ENCODE measurements around the gene ARPC1B.
"Not testable (repeated sequence)": the region's sequence is repeated elsewhere in the genome, so short reads cannot be mapped to it uniquely, and the experiment has no call there.

ARPC1B gene

DNA sequence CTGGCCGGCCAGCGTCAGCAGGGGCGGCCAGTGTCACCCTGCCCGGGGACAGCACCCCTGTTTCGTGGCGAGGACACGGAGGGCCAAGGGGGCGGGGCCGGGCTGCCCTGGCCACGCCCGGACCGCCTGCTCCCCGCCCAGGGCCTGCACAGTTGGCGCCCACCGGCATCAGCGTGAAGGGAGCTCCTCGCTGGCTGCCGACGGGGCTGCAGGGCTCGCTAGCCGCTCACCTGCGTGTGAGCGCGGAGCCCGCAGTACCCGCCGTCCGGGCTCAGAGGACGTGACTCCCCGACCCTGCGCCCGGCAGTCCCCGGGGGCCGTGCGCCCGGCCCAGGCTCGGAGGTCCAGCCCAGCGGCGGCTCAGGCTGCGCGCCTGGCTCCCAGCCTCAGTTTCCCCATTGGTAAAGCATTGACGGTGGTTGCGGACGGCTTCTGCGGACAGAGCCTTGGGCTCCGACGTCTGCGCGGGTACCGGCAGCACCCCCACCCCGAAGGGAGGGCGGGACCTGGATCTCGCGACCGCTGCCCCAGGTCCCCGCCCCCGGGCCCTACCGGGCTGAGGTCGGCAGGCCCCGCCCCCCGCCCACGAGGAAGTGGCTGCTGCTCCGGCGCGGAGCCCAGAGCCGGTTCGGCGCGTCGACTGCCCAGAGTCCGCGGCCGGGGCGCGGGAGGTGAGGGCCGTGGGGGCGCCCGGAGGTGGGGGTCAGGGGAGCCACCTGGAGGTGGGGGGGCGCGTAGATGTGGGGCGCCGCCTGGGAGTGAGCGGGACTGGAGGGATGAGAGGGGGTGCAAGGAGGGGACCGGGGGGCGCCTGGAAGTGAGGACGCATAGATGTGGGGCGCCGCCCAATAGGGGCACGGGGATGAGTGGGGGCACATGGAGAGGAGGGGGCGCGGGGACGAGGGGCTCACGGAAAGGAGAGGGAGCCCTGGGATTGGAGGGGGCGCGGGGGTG, at the start of gene ARPC1B:
Gene ARPC1B (plus strand): TSS at position 620 of the 954 bp plus-strand sequence. CDS start 10,985 bp downstream, outside the sequence.
- peaks cover 13% of the 10 kb centered on the region for H3K4me1 ChIP-seq (ENCODE audit: control insufficient read depth, insufficient read depth, low read length)
- H3K27me3 ChIP-seq (ENCODE audit: control insufficient read depth in 1 of 2, insufficient read depth in 2 of 2, low read length in 2 of 2) = no peaks in the 10 kb centered on the region
- peak within 1 kb of the TSS; percentile 46 to 72 for H3K4me3 ChIP-seq (ENCODE audit: low read length in 2 of 2)
- H3K9me3 ChIP-seq (ENCODE audit: control insufficient read depth in 2 of 2, low read length in 2 of 2) = no peaks in the 10 kb centered on the region
- H3K27ac ChIP-seq (ENCODE audit: low read length) = peak within 1 kb of the TSS; percentile 46
- peak within 1 kb of the TSS in 1 of 2 donors; percentile 57 for H3K9ac ChIP-seq (ENCODE audit: low read length in 2 of 2)
- peaks cover 0 to 2% of the 10 kb centered on the region in 2 donors for H3K36me3 ChIP-seq (ENCODE audit: control insufficient read depth in 2 of 2, insufficient read depth in 2 of 2, low read length in 2 of 2)

DNA sequence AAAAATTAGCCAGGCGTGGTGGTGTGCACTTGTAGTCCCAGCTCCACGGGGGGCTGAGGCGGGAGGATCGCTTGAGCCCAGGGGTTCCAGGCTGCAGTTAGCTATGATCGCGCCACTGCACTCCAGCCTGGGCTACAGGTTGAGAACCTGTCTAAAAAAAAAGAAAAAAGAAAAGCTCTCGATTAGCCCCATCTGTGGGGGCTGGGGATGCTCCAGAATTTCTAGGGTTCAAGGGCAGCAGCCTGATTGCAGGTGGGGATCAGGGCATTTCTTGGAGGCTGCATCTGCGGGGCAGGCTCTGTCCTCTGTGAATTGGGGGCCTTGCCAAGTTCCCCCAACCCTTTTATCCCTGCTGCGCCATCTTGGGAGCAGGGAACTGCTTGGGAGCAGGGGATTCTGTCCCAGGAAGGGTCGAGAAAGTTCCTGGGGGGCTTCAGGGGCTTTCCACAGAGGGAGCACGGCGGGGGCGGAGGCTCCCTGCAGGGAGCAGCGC, 49.5 kb upstream of the ARPC1B start:
- H3K36me3 ChIP-seq (ENCODE audit: control insufficient read depth in 2 of 2, insufficient read depth in 2 of 2, low read length in 2 of 2) = no peaks in the 10 kb centered on the region
- H3K27me3 ChIP-seq (ENCODE audit: control insufficient read depth in 1 of 2, insufficient read depth in 2 of 2, low read length in 2 of 2) = no peaks in the 10 kb centered on the region
- peak overlapping the region; percentile 93 to 95 for H3K9ac ChIP-seq (ENCODE audit: low read length in 2 of 2)
- peaks cover 25% of the 10 kb centered on the region for H3K4me1 ChIP-seq (ENCODE audit: control insufficient read depth, insufficient read depth, low read length)
- no peaks in the 10 kb centered on the region for H3K9me3 ChIP-seq (ENCODE audit: control insufficient read depth in 2 of 2, low read length in 2 of 2)
- H3K27ac ChIP-seq (ENCODE audit: low read length) = peak overlapping the region; percentile 55
- peak overlapping the region; percentile 98 to 99 for H3K4me3 ChIP-seq (ENCODE audit: low read length in 2 of 2)

DNA sequence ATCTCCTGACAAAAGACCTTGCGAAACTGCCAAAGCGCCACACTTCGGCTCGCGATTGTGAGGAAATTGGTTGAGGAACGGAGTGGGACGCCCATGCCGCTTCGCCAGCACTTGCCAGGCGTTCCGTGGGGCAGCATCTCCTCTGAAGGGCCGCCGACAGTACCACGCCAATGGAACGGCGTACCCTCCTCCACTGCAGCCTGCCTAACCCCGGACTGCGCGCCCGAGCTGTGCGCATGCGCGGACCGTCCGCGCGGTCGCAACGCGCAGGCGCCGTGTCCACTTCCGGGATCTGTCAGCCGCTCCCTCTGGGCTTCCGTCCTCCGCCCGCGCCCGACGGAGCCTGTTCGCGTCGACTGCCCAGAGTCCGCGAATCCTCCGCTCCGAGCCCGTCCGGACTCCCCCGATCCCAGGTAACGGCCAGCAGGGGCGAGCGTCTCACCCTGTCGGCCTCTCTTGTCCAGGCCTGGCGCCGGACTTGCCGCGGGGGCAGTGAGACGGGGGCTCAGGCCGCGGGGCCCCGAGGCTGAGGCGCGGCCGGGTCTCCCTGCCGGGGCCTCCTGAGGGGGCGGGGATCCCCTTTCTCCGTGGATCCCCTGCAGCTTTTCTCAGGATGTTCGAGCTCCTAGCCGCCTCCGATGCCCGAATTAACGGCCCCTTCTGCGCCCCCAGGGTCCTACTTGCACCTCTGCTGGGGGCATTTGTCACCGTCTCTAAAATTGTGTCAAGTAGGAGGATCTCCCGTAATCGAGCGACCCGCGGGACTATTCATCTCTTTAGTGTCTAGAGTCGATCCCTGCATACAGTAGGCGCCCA, 48.7 kb upstream of the ARPC1B start, which contains the start of gene ARPC1A:
Gene ARPC1A (plus strand): TSS at position 307 of the 816 bp plus-strand sequence. CDS start 7,456 bp downstream, outside the sequence.
- Histone ChIP-seq H3K27me3 (ENCODE audit: control insufficient read depth in 1 of 2, insufficient read depth in 2 of 2, low read length in 2 of 2) (no peaks in the 10 kb centered on the region), H3K36me3 (ENCODE audit: control insufficient read depth in 2 of 2, insufficient read depth in 2 of 2, low read length in 2 of 2) (no peaks in the 10 kb centered on the region), H3K9me3 (ENCODE audit: control insufficient read depth in 2 of 2, low read length in 2 of 2) (no peaks in the 10 kb centered on the region), H3K27ac (ENCODE audit: low read length) (peak within 1 kb of the TSS; percentile 55), H3K4me3 (ENCODE audit: low read length in 2 of 2) (peak within 1 kb of the TSS; percentile 98 to 99), H3K4me1 (ENCODE audit: control insufficient read depth, insufficient read depth, low read length) (peaks cover 25% of the 10 kb centered on the region), H3K9ac (ENCODE audit: low read length in 2 of 2) (peak within 1 kb of the TSS; percentile 93 to 95)

DNA sequence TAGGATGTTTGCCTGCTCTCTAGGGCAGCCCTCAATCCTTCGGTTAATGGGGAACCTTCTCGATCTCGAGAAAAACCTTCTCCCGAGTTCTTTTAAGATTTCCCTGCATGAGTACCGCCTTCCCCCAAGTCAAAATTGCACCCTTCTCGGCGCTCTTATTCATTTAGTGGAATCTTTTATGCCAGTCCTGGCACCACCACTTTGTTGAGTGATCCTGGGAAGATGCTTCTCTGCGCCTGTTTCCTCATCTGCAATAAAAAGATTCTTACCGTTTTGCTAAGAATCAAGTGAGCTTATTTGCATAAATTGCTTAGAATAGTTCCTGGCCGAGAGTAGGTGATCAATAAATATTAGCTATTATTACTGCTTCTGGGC, 48.1 kb upstream of the ARPC1B start:
- Histone ChIP-seq H3K4me3 (ENCODE audit: low read length in 2 of 2) (peak overlapping the region; percentile 98 to 99), H3K9me3 (ENCODE audit: control insufficient read depth in 2 of 2, low read length in 2 of 2) (no peaks in the 10 kb centered on the region), H3K27me3 (ENCODE audit: control insufficient read depth in 1 of 2, insufficient read depth in 2 of 2, low read length in 2 of 2) (no peaks in the 10 kb centered on the region), H3K9ac (ENCODE audit: low read length in 2 of 2) (peak overlapping the region; percentile 93 to 95), H3K27ac (ENCODE audit: low read length) (peak overlapping the region; percentile 55), H3K36me3 (ENCODE audit: control insufficient read depth in 2 of 2, insufficient read depth in 2 of 2, low read length in 2 of 2) (no peaks in the 10 kb centered on the region), H3K4me1 (ENCODE audit: control insufficient read depth, insufficient read depth, low read length) (peaks cover 25% of the 10 kb centered on the region)

DNA sequence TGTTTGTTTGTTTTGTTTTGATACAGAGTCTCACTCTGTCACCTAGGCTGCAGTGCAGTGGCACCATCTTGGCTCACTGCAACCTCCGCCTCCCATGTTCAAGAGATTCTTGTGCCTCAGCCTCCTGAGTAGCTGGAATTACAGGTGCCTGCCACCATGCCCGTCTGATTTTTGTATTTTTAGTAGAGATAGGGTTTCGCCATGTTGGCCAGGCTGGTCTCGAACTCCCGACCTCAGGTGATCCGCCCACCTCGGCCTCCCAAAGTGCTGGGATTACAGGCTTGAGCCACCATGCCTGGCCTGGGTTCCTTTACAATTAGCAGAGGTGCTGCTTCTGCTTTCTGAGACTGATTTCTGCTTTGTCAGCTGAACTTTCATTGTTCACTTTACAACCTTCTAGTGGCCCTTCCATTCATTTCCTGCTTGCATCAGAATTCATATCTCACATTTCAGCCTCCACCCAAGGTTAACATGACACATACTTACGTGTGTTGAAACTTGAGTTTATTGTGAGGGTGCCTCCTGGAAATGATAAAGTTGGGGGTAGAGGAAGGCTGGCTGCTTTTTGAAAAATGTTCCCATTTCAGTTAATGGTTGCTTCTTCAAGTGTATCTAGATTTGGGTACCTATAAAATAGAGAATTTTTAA, 44.1 kb upstream of the ARPC1B start:
- not testable (repeated sequence) for H3K9ac ChIP-seq (ENCODE audit: low read length in 2 of 2); H3K9me3 ChIP-seq (ENCODE audit: control insufficient read depth in 2 of 2, low read length in 2 of 2); H3K36me3 ChIP-seq (ENCODE audit: control insufficient read depth in 2 of 2, insufficient read depth in 2 of 2, low read length in 2 of 2); H3K27ac ChIP-seq (ENCODE audit: low read length); H3K27me3 ChIP-seq (ENCODE audit: control insufficient read depth in 1 of 2, insufficient read depth in 2 of 2, low read length in 2 of 2); H3K4me3 ChIP-seq (ENCODE audit: low read length in 2 of 2)
- peaks cover 17% of the 10 kb centered on the region for H3K4me1 ChIP-seq (ENCODE audit: control insufficient read depth, insufficient read depth, low read length)

DNA sequence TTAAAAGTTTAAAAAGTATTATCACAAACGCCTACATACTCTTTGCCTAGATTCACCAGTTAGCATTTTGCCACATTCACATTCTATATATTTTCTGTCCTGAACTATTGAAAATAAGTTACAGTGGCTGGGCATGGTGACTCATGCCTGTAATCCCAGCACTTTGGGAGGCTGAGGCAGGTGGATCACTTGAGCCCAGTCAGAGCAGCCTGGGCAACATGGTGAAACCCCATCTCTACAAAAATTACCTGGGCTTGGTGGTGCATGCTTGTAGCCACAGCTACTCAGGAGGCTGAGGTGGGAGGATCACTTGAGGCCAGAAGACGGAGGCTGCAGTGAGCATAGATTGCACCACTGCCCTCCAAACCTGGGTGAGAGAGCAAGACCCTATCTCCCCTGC, 43.5 kb upstream of the ARPC1B start:
- Histone ChIP-seq H3K4me3 (ENCODE audit: low read length in 2 of 2) (no peak overlapping the region), H3K27me3 (ENCODE audit: control insufficient read depth in 1 of 2, insufficient read depth in 2 of 2, low read length in 2 of 2) (no peaks in the 10 kb centered on the region), H3K27ac (ENCODE audit: low read length) (no peak overlapping the region), H3K9me3 (ENCODE audit: control insufficient read depth in 2 of 2, low read length in 2 of 2) (no peaks in the 10 kb centered on the region), H3K9ac (ENCODE audit: low read length in 2 of 2) (no peak overlapping the region), H3K36me3 (ENCODE audit: control insufficient read depth in 2 of 2, insufficient read depth in 2 of 2, low read length in 2 of 2) (peaks cover 3 to 8% of the 10 kb centered on the region in 2 donors), H3K4me1 (ENCODE audit: control insufficient read depth, insufficient read depth, low read length) (peaks cover 15% of the 10 kb centered on the region)

DNA sequence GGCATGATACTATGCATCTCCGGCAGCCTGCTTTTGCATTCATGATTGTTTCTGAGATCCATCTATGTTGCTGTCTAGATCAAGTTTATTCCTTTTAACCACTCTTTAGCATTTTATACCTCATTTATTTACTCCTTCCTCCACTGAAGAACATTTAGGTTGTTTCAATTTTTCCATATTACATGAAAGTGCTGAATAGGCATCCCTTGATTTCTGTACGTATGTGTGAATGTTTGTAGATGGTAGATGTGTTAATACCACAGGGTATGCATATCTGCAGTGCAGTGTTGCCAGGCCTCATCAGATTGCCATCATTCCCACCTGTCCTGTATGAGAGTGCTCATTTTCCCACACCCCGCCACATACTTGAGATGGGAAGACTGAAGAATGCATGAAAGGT, 34.9 kb upstream of the ARPC1B start:
- Histone ChIP-seq H3K36me3 (ENCODE audit: control insufficient read depth in 2 of 2, insufficient read depth in 2 of 2, low read length in 2 of 2) (peaks cover 20 to 29% of the 10 kb centered on the region in 2 donors), H3K4me3 (ENCODE audit: low read length in 2 of 2) (no peak overlapping the region), H3K27me3 (ENCODE audit: control insufficient read depth in 1 of 2, insufficient read depth in 2 of 2, low read length in 2 of 2) (no peaks in the 10 kb centered on the region), H3K9ac (ENCODE audit: low read length in 2 of 2) (no peak overlapping the region), H3K9me3 (ENCODE audit: control insufficient read depth in 2 of 2, low read length in 2 of 2) (no peaks in the 10 kb centered on the region), H3K27ac (ENCODE audit: low read length) (no peak overlapping the region), H3K4me1 (ENCODE audit: control insufficient read depth, insufficient read depth, low read length) (no peaks in the 10 kb centered on the region)

DNA sequence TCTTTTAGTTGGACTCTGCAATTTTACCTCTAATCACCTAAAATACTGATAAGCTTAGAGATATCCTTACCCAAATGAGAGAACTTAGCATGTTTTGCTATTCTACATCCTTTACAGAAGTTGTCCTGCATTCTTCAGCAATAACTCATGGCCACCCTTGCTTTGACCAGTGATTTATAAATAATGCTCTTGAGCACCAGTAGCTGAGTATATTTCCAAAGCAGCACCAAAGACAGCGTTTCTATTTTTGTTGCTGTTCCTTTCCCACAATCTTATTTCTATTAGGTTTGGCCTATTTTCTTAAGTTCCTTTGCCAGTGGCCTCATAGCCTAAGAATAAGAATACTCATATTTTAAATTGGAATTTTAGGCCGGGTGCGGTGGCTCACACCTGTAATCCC, 33.9 kb upstream of the ARPC1B start:
- H3K4me1 ChIP-seq (ENCODE audit: control insufficient read depth, insufficient read depth, low read length) = no peaks in the 10 kb centered on the region
- H3K36me3 ChIP-seq (ENCODE audit: control insufficient read depth in 2 of 2, insufficient read depth in 2 of 2, low read length in 2 of 2) = peaks cover 28 to 29% of the 10 kb centered on the region in 2 donors
- H3K9ac ChIP-seq (ENCODE audit: low read length in 2 of 2) = no peak overlapping the region
- H3K4me3 ChIP-seq (ENCODE audit: low read length in 2 of 2) = no peak overlapping the region
- no peak overlapping the region for H3K27ac ChIP-seq (ENCODE audit: low read length)
- no peaks in the 10 kb centered on the region for H3K9me3 ChIP-seq (ENCODE audit: control insufficient read depth in 2 of 2, low read length in 2 of 2)
- H3K27me3 ChIP-seq (ENCODE audit: control insufficient read depth in 1 of 2, insufficient read depth in 2 of 2, low read length in 2 of 2) = no peaks in the 10 kb centered on the region

DNA sequence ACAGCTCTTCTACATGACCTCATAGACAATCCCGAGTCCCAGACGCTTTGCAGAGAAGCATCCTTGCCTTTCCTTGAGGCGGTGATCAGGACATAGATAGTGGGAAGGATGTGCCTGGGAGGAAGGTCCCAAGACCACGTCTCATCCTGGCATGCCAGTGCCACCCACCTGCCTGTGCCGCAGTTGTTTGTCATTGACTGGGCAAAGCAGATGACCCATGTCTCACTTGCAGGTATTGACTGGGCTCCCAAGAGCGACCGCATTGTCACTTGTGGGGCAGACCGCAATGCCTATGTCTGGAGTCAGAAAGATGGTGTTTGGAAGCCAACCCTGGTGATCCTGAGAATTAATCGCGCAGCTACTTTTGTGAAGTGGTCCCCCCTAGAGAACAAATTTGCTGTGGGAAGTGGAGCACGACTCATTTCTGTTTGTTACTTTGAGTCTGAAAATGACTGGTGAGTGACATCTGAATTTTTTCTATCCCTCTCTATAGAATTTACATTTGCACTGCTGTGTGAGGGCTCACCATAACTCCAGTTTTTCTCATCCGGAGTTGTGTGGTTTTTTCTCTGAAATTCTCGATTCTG, 30.4 kb upstream of the ARPC1B start:
- Histone ChIP-seq H3K27me3 (ENCODE audit: control insufficient read depth in 1 of 2, insufficient read depth in 2 of 2, low read length in 2 of 2) (no peaks in the 10 kb centered on the region), H3K4me3 (ENCODE audit: low read length in 2 of 2) (no peak overlapping the region), H3K4me1 (ENCODE audit: control insufficient read depth, insufficient read depth, low read length) (no peaks in the 10 kb centered on the region), H3K36me3 (ENCODE audit: control insufficient read depth in 2 of 2, insufficient read depth in 2 of 2, low read length in 2 of 2) (peaks cover 27 to 28% of the 10 kb centered on the region in 2 donors), H3K9me3 (ENCODE audit: control insufficient read depth in 2 of 2, low read length in 2 of 2) (no peaks in the 10 kb centered on the region), H3K9ac (ENCODE audit: low read length in 2 of 2) (no peak overlapping the region), H3K27ac (ENCODE audit: low read length) (no peak overlapping the region)

DNA sequence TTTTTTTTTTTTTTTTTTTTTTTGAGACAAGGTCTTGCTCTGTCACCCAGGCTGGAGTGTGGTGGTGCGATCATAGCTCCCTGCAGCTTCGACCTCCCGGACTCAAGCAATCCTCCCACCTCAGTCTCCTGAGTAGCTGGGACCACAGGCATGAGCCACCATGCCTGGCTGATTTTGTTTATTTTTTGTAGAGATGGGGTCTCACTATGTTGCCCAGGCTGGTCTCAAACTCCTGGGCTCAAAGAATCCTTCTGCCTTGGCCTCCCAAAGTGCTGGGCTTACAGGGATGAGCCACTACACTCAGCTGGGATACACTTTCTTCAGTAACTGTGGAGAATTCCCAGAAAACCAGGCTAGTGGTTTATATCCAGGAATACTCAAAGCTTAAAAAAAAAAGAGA, 23.9 kb upstream of the ARPC1B start:
- not testable (repeated sequence) for H3K27me3 ChIP-seq (ENCODE audit: control insufficient read depth in 1 of 2, insufficient read depth in 2 of 2, low read length in 2 of 2); H3K9ac ChIP-seq (ENCODE audit: low read length in 2 of 2); H3K4me3 ChIP-seq (ENCODE audit: low read length in 2 of 2); H3K27ac ChIP-seq (ENCODE audit: low read length); H3K4me1 ChIP-seq (ENCODE audit: control insufficient read depth, insufficient read depth, low read length); H3K9me3 ChIP-seq (ENCODE audit: control insufficient read depth in 2 of 2, low read length in 2 of 2)
- peaks cover 22 to 46% of the 10 kb centered on the region in 2 donors for H3K36me3 ChIP-seq (ENCODE audit: control insufficient read depth in 2 of 2, insufficient read depth in 2 of 2, low read length in 2 of 2)

Data from stomach smooth muscle (tissue), 2 donors.